HUES6 (cell line): ENCODE data around the gene PCDHA5.
"Not testable (repeated sequence)": the region's sequence is repeated elsewhere in the genome, so short reads cannot be mapped to it uniquely, and the experiment has no call there.

Experiments used
- H3K27ac ChIP-seq: 2 replicates; pipeline ENCODE4 v1.7.0; 2013; ENCODE audit warnings: low read depth, mild to moderate bottlenecking, low read length, inconsistent platforms
- H3K27me3 ChIP-seq: 2 replicates; pipeline ENCODE4 v1.6.1; 2013; ENCODE audit warnings: low read length; ENCODE audit not compliant: control insufficient read depth, insufficient read depth
- H3K36me3 ChIP-seq: 2 replicates; pipeline ENCODE4 v1.6.1; 2013; ENCODE audit warnings: low read length; ENCODE audit not compliant: control insufficient read depth, insufficient read depth
- H3K4me1 ChIP-seq: 2 replicates; pipeline ENCODE4 v1.6.1; 2013; ENCODE audit warnings: low read length; ENCODE audit not compliant: control insufficient read depth, insufficient read depth
- H3K4me3 ChIP-seq: 2 replicates; pipeline ENCODE4 v1.5.1; 2013; ENCODE audit warnings: low read depth, low read length
- H3K9ac ChIP-seq: one replicate; pipeline ENCODE4 v1.6.1; 2013; ENCODE audit warnings: mild to moderate bottlenecking, low read length
- H3K9me3 ChIP-seq: 2 replicates; pipeline ENCODE4 v1.6.1; 2013; ENCODE audit warnings: low read depth, low read length; ENCODE audit not compliant: control insufficient read depth, insufficient read depth

The PCDHA5 gene

GRCh38 chr5:140800816-140801493 lies 20.5 kb upstream of the PCDHA5 start, which contains the start of gene PCDHA3:
Gene PCDHA3, plus strand, starts transcription at chr5:140801057.
- no peaks in the 10 kb centered on the region for H3K4me1 ChIP-seq
- H3K9ac ChIP-seq: no peak within 1 kb of the TSS
- no peaks in the 10 kb centered on the region for H3K27me3 ChIP-seq
- H3K27ac ChIP-seq: no peak within 1 kb of the TSS
- peak within 1 kb of the TSS; percentile 27; the same call in 1 of the 2 replicates for H3K4me3 ChIP-seq
- peaks cover 27% of the 10 kb centered on the region for H3K9me3 ChIP-seq
- H3K36me3 ChIP-seq: peaks cover 6% of the 10 kb centered on the region; the same call in 1 of the 2 replicates

GRCh38 chr5:140801494-140801841 lies 19.9 kb upstream of the PCDHA5 start:
- H3K4me1 ChIP-seq: no peaks in the 10 kb centered on the region
- H3K27ac ChIP-seq: no peak overlapping the region
- H3K9me3 ChIP-seq: peaks cover 23% of the 10 kb centered on the region
- H3K9ac ChIP-seq: no peak overlapping the region
- H3K27me3 ChIP-seq: no peaks in the 10 kb centered on the region
- H3K36me3 ChIP-seq: peaks cover 6% of the 10 kb centered on the region; the same call in 1 of the 2 replicates
- peak overlapping the region; percentile 27; the same call in 1 of the 2 replicates for H3K4me3 ChIP-seq

- H3K4me3 ChIP-seq, H3K36me3 ChIP-seq: not testable (repeated sequence)
- peaks cover 18% of the 10 kb centered on the region for H3K9me3 ChIP-seq
These were observed 19.0 kb upstream of the PCDHA5 start for GRCh38 chr5:140802381-140802780.

GRCh38 chr5:140802781-140803271 lies 18.6 kb upstream of the PCDHA5 start:
- peaks cover 18% of the 10 kb centered on the region for H3K9me3 ChIP-seq
- no peak overlapping the region for H3K27ac ChIP-seq

More at GRCh38 chr5:140802381-140802780, 19.0 kb upstream of the PCDHA5 start:
- H3K4me1 ChIP-seq, H3K27me3 ChIP-seq, H3K9ac ChIP-seq, H3K27ac ChIP-seq: not testable (repeated sequence)

GRCh38 chr5:140806834-140807775 lies 14.3 kb upstream of the PCDHA5 start, which contains the start of gene PCDHA4:
Gene PCDHA4, plus strand, starts transcription at chr5:140807068.
- Histone ChIP-seq H3K9ac (peak within 1 kb of the TSS; percentile 72), H3K4me3 (peak within 1 kb of the TSS; percentile 76)

More at GRCh38 chr5:140802781-140803271, 18.6 kb upstream of the PCDHA5 start:
- no peak overlapping the region for H3K9ac ChIP-seq
- no peak overlapping the region for H3K4me3 ChIP-seq
- no peaks in the 10 kb centered on the region for H3K4me1 ChIP-seq
- peaks cover 3% of the 10 kb centered on the region; the same call in 1 of the 2 replicates for H3K36me3 ChIP-seq
- no peaks in the 10 kb centered on the region for H3K27me3 ChIP-seq

GRCh38 chr5:140808241-140808888 lies 13.0 kb upstream of the PCDHA5 start:
- not testable (repeated sequence) for H3K27me3 ChIP-seq, H3K27ac ChIP-seq, H3K36me3 ChIP-seq

More at GRCh38 chr5:140806834-140807775, 14.3 kb upstream of the PCDHA5 start, which contains the start of gene PCDHA4:
- H3K27ac ChIP-seq: no peak within 1 kb of the TSS
- no peaks in the 10 kb centered on the region for H3K27me3 ChIP-seq
- no peaks in the 10 kb centered on the region for H3K4me1 ChIP-seq
- H3K36me3 ChIP-seq: peaks cover 1% of the 10 kb centered on the region; the same call in 1 of the 2 replicates
- peaks cover 16% of the 10 kb centered on the region; the same call in 1 of the 2 replicates for H3K9me3 ChIP-seq

GRCh38 chr5:140808889-140809291 lies 12.5 kb upstream of the PCDHA5 start:
- Histone ChIP-seq H3K27ac (no peak overlapping the region), H3K4me3 (no peak overlapping the region), H3K4me1 (no peaks in the 10 kb centered on the region), H3K9ac (no peak overlapping the region), H3K9me3 (0 out of 2 replicates have a peak, but pooled peaks cover 2% of the 10 kb centered on the region), H3K27me3 (no peaks in the 10 kb centered on the region), H3K36me3 (no peaks in the 10 kb centered on the region)

More at GRCh38 chr5:140808241-140808888, 13.0 kb upstream of the PCDHA5 start:
- not testable (repeated sequence) for H3K4me3 ChIP-seq, H3K9me3 ChIP-seq, H3K4me1 ChIP-seq, H3K9ac ChIP-seq

GRCh38 chr5:140822281-140822629 lies 842 bp downstream of the PCDHA5 start:
- Histone ChIP-seq H3K4me3 (no peak overlapping the region), H3K9me3 (peaks cover 5% of the 10 kb centered on the region; the same call in 1 of the 2 replicates), H3K27ac (no peak overlapping the region), H3K36me3 (no peaks in the 10 kb centered on the region), H3K9ac (no peak overlapping the region), H3K27me3 (no peaks in the 10 kb centered on the region), H3K4me1 (no peaks in the 10 kb centered on the region)

- not testable (repeated sequence) for H3K27ac ChIP-seq, H3K9ac ChIP-seq, H3K9me3 ChIP-seq, H3K27me3 ChIP-seq, H3K4me1 ChIP-seq, H3K36me3 ChIP-seq, H3K4me3 ChIP-seq
These were observed 1.6 kb downstream of the PCDHA5 start for GRCh38 chr5:140822969-140823368.

- Histone ChIP-seq H3K36me3 (no peaks in the 10 kb centered on the region), H3K9me3 (peaks cover 5% of the 10 kb centered on the region; the same call in 1 of the 2 replicates), H3K9ac (no peak overlapping the region), H3K27me3 (no peaks in the 10 kb centered on the region), H3K4me1 (no peaks in the 10 kb centered on the region), H3K27ac (no peak overlapping the region), H3K4me3 (no peak overlapping the region)
These were observed 2.1 kb downstream of the PCDHA5 start for GRCh38 chr5:140823475-140823874.
